Fibroblast of mammary gland (primary cell): ENCODE results near the gene MTHFS.
A peak's percentile ranks its signal among the peaks of the same experiment; 100 is the strongest.
"Not testable (repeated sequence)": the region's sequence is repeated elsewhere in the genome, so short reads cannot be mapped to it uniquely, and the experiment has no call there.

Source experiments
- DNase-seq: peaks from one replicate; pipeline ENCODE4 v3.0.0-alpha.2; 2010; ENCODE audit warnings: low read depth
- H3K4me3 ChIP-seq: 2 replicates; pipeline ENCODE4 v1.5.1; 2011; ENCODE audit warnings: low read depth, mild to moderate bottlenecking, low read length, moderate library complexity; ENCODE audit not compliant: control insufficient read depth
- CTCF ChIP-seq: conservative IDR thresholded peaks from 2 replicates; pipeline ENCODE4 v1.5.1; 2011; ENCODE audit warnings: low read depth, low read length, inconsistent platforms; ENCODE audit not compliant: control insufficient read depth, insufficient read depth

MTHFS gene

DNA sequence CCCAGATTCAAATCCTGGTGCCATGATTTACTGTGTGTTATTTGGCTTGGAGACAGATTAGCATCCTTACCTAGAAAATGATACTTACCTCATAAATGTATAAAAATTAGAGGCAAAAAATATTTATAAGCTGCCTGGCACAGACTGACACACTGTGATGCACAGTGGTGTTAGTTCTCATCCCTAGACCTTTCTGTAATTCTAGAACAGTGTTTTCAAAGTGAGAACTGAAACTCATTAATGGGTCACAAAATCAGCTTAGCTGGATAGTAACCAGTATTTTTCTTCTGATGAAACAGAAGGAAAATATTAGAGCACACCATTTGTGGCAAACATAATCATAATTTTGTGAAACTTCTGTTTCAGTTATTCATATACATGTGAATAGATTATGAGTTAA is 17.9 kb upstream of the MTHFS start:
- DNase-seq = no peak
- H3K4me3 ChIP-seq = no peak overlapping the region
- TF ChIP-seq CTCF = no peak

- not testable (repeated sequence) for H3K4me3 ChIP-seq, DNase-seq
These were observed 12.9 kb upstream of the MTHFS start for GRCh38 chr15:79909556-79910335.

GRCh38 chr15:79904271-79904670 is 7.5 kb upstream of the MTHFS start:
- DNase-seq = peak; percentile 64
- TF ChIP-seq CTCF = no peak
- no peak overlapping the region for H3K4me3 ChIP-seq

DNA sequence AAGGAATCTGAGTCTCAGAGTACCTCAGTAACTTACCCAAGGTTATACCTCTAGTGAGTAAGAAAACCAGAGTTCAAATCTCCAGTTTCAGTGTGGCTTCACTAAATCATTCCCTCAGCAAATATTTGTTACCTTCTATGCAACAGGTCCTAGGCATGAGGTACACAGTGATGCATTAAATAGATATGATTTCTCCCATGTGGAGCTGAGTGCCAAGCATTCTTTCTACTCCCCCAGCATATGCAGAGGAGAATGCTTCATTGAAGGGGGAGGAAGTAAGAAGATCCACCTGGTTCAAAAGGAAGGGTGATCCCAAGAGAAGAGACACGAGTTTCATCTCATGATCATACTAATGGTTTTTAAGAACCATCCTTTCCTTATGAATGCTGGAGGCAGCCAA is 6.8 kb upstream of the MTHFS start:
- DNase-seq = no peak
- no peak overlapping the region for H3K4me3 ChIP-seq
- TF ChIP-seq CTCF = no peak

- TF ChIP-seq CTCF = no peak
- no peak for DNase-seq
- no peak overlapping the region for H3K4me3 ChIP-seq
These were observed 6.3 kb upstream of the MTHFS start for GRCh38 chr15:79903144-79903543.

- no peak for DNase-seq
- TF ChIP-seq CTCF = no peak
- H3K4me3 ChIP-seq = no peak overlapping the region
These were observed 5.1 kb upstream of the MTHFS start for GRCh38 chr15:79901958-79902357.

- not testable (repeated sequence) for H3K4me3 ChIP-seq, DNase-seq
These were observed 4.1 kb upstream of the MTHFS start for GRCh38 chr15:79900818-79901378.

DNA sequence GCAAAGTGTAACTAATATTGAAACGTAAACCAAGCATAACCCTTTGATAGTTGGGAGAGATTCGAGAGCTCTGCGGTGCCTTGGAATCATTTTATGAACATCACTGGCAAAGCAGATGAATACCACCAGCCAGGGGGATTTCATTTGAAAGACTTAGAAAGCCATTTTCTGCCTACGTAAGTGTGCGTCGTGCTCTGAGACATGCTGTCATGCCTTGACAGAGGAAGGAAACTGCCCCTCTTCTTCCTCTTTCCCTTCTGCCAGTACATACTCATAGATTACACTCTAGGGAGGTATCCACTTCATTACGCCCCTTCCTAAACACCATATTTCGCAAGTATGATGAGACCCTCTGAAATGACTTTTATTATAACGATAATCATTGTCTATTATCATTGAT is 3.3 kb upstream of the MTHFS start:
- DNase-seq = no peak
- TF ChIP-seq CTCF = no peak
- H3K4me3 ChIP-seq = no peak overlapping the region

DNA sequence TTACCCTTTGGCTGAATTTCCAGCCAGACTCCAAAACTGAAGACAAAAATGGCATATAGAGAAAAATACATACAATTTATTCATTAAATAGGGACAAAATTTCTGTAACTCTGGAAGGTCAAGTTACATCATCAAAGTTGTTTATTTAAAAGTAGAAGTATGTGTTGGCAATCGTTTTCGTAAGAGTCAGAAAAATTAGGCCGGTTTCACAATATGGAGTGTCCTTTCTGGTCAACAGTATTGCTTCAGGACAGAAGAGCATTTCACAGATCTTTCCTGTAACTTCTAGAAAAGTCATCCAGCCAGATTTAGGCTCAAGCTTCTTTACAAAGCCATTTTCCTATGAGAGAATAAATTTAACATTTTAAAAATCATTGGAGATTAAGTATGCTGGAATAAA is 2.0 kb upstream of the MTHFS start:
- DNase-seq = peak; percentile 84
- H3K4me3 ChIP-seq = not testable (repeated sequence)
